SU-DHL-6 (cell line): ENCODE results near the gene ZMPSTE24.

ENCODE experiments used
- H2AFZ ChIP-seq: fragments of 200-600 bp; sonication (generic); 2 replicates; pipeline ENCODE4 v1.6.1; 2014; ENCODE audit warnings: low read depth, mild to moderate bottlenecking, moderate library complexity, mixed read lengths, antibody characterized with exemption, low read length; ENCODE audit not compliant: severe bottlenecking
- H3F3A ChIP-seq: fragments of 200-600 bp; shearing (Covaris generic); 2 replicates; pipeline ENCODE4 v1.6.0; 2016; ENCODE audit warnings: antibody characterized with exemption, mild to moderate bottlenecking; ENCODE audit not compliant: insufficient read depth
- H3K27ac ChIP-seq: fragments of 200-600 bp; sonication (generic); 2 replicates; pipeline ENCODE4 v1.5.1; 2016; ENCODE audit warnings: low read depth, mild to moderate bottlenecking, low read length, moderate library complexity, mixed read lengths
- H3K27me3 ChIP-seq: fragments of 200-600 bp; sonication (generic), shearing (Covaris generic); 2 replicates; pipeline ENCODE4 v1.6.0; 2014; ENCODE audit warnings: mild to moderate bottlenecking, low read length
- H3K36me3 ChIP-seq: fragments of 200-600 bp; sonication (generic); 2 replicates; pipeline ENCODE4 v1.6.1; 2014; ENCODE audit warnings: mild to moderate bottlenecking, low read length, mixed read lengths
- H3K4me2 ChIP-seq: fragments of 300-600, 200-600 bp; shearing (Covaris generic), sonication (generic); 2 replicates; pipeline ENCODE4 v1.6.0; 2014; ENCODE audit warnings: low read length, low read depth, mild to moderate bottlenecking; ENCODE audit not compliant: poor library complexity, severe bottlenecking
- H3K4me3 ChIP-seq: fragments of 200-600 bp; sonication (generic); 2 replicates; pipeline ENCODE4 v1.5.1; 2014; ENCODE audit warnings: antibody characterized with exemption, low read length, mild to moderate bottlenecking, mixed read lengths; ENCODE audit not compliant: insufficient read depth, poor library complexity, severe bottlenecking
- H3K79me2 ChIP-seq: fragments of 200-600 bp; sonication (generic); 2 replicates; pipeline ENCODE4 v1.6.1; 2014; ENCODE audit warnings: mild to moderate bottlenecking, low read length, moderate library complexity; ENCODE audit not compliant: insufficient read depth
- H3K9ac ChIP-seq: fragments of 200-600 bp; sonication (generic); 2 replicates; pipeline ENCODE4 v1.7.0; 2014; ENCODE audit warnings: mild to moderate bottlenecking, low read length
- H3K9me2 ChIP-seq: fragments of 200-600 bp; sonication (generic); replicated peaks from 2 replicates; pipeline ENCODE4 v1.6.1; 2014; ENCODE audit warnings: low read length; ENCODE audit not compliant: insufficient read depth
- H3K9me3 ChIP-seq: fragments of 200-600 bp; sonication (generic); 2 replicates; pipeline ENCODE4 v1.6.1; 2014; ENCODE audit warnings: low read length, mixed read lengths; ENCODE audit not compliant: insufficient read depth
- H4K20me1 ChIP-seq: fragments of 200-600 bp; sonication (generic); 2 replicates; pipeline ENCODE4 v1.6.1; 2014; ENCODE audit warnings: low read depth, mild to moderate bottlenecking, antibody characterized with exemption, low read length, moderate library complexity, mixed read lengths
- EZH2phosphoT487 ChIP-seq: fragments of 200-600 bp; sonication (generic), shearing (Covaris generic); conservative IDR thresholded peaks from 2 replicates; pipeline ENCODE4 v1.6.1; 2018; ENCODE audit warnings: mild to moderate bottlenecking, antibody characterized with exemption, low read length, moderate library complexity, mixed read lengths
- TF ChIP-seq, protein P1 (sequence below): fragments of 200-600 bp; sonication (generic); IDR thresholded peaks from one replicate; pipeline ENCODE4 v1.5.1; 2017; ENCODE audit warnings: antibody characterized with exemption, mild to moderate bottlenecking, low read length, moderate library complexity; ENCODE audit not compliant: insufficient read depth, poor library complexity, severe bottlenecking

The ZMPSTE24 gene

DNA sequence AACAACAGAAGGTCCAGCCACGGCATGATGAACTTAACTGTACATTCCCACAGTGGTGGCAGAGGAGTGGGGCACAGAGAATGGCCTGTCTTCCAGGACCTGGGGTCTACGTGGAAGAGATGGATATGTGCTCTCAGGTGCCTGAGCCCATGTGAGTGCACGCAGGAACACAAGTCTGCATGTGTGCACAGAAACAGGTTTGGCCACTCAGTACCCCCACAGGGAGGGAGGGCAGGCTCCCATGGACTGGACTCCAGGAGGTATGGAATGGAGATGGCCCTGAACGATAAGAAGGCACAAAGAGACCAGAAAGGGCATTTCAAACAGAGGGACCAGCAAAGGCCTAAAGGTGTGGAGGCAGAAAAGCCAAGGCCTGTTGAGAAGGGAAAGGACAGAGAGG is 48.3 kb downstream of the ZMPSTE24 start:
- Histone ChIP-seq H3K4me2 (no peak overlapping the region), H3K27ac (no peak overlapping the region), H3K9me2 (no peaks in the 10 kb centered on the region), H3K79me2 (no peaks in the 10 kb centered on the region), H3K27me3 (no peaks in the 10 kb centered on the region), H4K20me1 (no peaks in the 10 kb centered on the region), H3K9ac (no peak overlapping the region), H2AFZ (no peak overlapping the region), H3K36me3 (no peaks in the 10 kb centered on the region), H3K9me3 (no peaks in the 10 kb centered on the region), H3F3A (no peaks in the 10 kb centered on the region), H3K4me3 (no peak overlapping the region)
- TF ChIP-seq, protein P1, sequence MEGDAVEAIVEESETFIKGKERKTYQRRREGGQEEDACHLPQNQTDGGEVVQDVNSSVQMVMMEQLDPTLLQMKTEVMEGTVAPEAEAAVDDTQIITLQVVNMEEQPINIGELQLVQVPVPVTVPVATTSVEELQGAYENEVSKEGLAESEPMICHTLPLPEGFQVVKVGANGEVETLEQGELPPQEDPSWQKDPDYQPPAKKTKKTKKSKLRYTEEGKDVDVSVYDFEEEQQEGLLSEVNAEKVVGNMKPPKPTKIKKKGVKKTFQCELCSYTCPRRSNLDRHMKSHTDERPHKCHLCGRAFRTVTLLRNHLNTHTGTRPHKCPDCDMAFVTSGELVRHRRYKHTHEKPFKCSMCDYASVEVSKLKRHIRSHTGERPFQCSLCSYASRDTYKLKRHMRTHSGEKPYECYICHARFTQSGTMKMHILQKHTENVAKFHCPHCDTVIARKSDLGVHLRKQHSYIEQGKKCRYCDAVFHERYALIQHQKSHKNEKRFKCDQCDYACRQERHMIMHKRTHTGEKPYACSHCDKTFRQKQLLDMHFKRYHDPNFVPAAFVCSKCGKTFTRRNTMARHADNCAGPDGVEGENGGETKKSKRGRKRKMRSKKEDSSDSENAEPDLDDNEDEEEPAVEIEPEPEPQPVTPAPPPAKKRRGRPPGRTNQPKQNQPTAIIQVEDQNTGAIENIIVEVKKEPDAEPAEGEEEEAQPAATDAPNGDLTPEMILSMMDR: no peak
- TF ChIP-seq EZH2phosphoT487: no peak

DNA sequence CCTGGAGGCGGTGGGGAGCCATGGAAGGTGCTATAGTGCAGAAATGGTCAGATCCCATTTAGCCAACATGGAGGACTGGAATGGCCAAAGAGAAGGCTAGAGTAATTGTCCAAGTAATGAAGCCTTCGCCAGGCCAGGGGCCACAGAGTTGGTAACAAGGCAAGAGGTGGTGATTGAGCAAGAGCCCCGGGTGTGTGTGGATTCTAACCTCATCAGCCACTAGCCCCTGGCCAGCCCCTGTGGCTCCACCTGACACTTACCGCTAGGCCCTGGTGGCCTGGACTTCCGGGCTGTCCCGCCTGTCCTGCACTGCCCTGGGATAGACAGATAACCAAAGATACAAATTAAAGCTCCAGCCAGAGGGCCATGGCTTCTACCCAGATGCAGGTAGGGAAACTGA is 49.1 kb downstream of the ZMPSTE24 start:
- Histone ChIP-seq H3K9me2 (no peaks in the 10 kb centered on the region), H3K27ac (no peak overlapping the region), H3K79me2 (no peaks in the 10 kb centered on the region), H3F3A (no peaks in the 10 kb centered on the region), H3K4me3 (no peak overlapping the region), H3K27me3 (no peaks in the 10 kb centered on the region), H3K9me3 (no peaks in the 10 kb centered on the region), H2AFZ (no peak overlapping the region), H3K9ac (no peak overlapping the region), H4K20me1 (no peaks in the 10 kb centered on the region), H3K36me3 (no peaks in the 10 kb centered on the region), H3K4me2 (no peak overlapping the region)
- TF ChIP-seq, protein P1: no peak
- no peak for TF ChIP-seq EZH2phosphoT487

DNA sequence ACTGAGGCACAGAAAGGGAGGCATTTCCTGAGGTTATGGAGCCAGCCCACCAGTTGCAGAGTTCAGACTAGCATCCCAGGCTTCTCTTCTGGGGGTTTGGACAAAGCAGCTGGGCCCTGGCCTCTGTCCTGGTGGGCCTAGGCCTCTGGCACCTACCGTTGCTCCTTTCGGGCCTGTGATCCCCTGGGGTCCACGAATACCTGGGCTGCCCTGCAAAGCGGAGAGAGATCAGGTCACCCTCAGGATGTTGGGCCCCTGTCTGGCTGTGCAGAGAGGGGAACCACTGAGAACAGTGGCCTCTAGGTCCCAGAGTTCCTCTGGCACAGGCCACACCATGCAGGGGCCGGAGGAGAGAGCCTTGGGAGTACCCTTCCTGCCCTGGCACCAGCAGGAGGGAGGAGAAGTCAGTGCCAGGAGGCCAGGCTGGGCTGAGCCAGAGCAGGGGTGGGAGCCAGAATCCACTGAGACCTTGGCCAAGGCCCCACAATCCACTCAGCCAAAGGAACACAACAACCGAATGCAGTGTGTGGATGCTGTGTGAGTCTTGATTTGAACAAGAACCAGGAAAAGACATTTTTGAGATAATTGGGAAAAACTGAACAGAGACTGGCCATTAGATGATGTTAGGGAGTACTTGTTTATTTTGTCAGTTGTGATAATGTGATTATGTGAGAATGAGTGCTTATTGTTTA is 50.1 kb downstream of the ZMPSTE24 start:
- Histone ChIP-seq H3K9me2 (no peaks in the 10 kb centered on the region), H3K27ac (no peak overlapping the region), H3K4me2 (no peak overlapping the region), H3K79me2 (no peaks in the 10 kb centered on the region), H4K20me1 (no peaks in the 10 kb centered on the region), H3K9me3 (no peaks in the 10 kb centered on the region), H3K4me3 (no peak overlapping the region), H3F3A (no peaks in the 10 kb centered on the region), H3K36me3 (no peaks in the 10 kb centered on the region), H3K9ac (no peak overlapping the region), H3K27me3 (no peaks in the 10 kb centered on the region), H2AFZ (no peak overlapping the region)
- TF ChIP-seq, protein P1: no peak
- TF ChIP-seq EZH2phosphoT487: no peak
